Bronchial epithelial cell (primary cell): Measurements from ENCODE around the gene RFTN1. TPM values are rescaled to one million over a fixed set of nuclear protein-coding genes. Genes with fewer than 3 reads are reported as not detected.

Experiments
- DNase-seq: peaks from one replicate; pipeline ENCODE4 v3.0.0-alpha.2; 2010; ENCODE audit warnings: low read depth
- FAIRE-seq: peaks from 2 replicates; lab custom pipeline; 2011; peaks lifted over from hg19 to GRCh38; lab: Jason Lieb, UNC
- H3K27me3 ChIP-seq: 2 replicates; pipeline ENCODE4 v1.5.1; 2011; ENCODE audit warnings: low read length; ENCODE audit not compliant: control insufficient read depth, insufficient read depth
- H3K36me3 ChIP-seq: 2 replicates; pipeline ENCODE4 v1.5.1; 2011; ENCODE audit warnings: low read length; ENCODE audit not compliant: control insufficient read depth, insufficient read depth
- H3K4me3 ChIP-seq: 2 replicates; pipeline ENCODE4 v1.5.1; 2011; ENCODE audit warnings: mild to moderate bottlenecking, low read depth, low read length, control low read depth
- CTCF ChIP-seq: IDR thresholded peaks from 2 replicates; pipeline ENCODE4 v1.5.1; 2011; ENCODE audit warnings: mild to moderate bottlenecking, moderate library complexity, low read length, control low read depth, inconsistent platforms; ENCODE audit not compliant: insufficient read depth, severe bottlenecking
- total RNA-seq: library from RNA; depleted of rRNA; stranded (reverse); fragments of >200 nt; gene quantifications from 2 replicates; pipeline ENCODE4 v1.2.1, GENCODE V29; 2014

Gene RFTN1
- total RNA-seq, 1 donor from 2014 or later, result 9.2 TPM

- no peak overlapping the region for H3K4me3 ChIP-seq
- DNase-seq (no peak), FAIRE-seq (no peak)
- no peak for TF ChIP-seq CTCF
- no peaks in the 10 kb centered on the region for H3K36me3 ChIP-seq
- no peaks in the 10 kb centered on the region for H3K27me3 ChIP-seq
Observed at GRCh38 chr3:16370503-16370871, 143.0 kb downstream of the RFTN1 start.

- TF ChIP-seq CTCF, result no peak
- Histone ChIP-seq H3K27me3 (no peaks in the 10 kb centered on the region), H3K4me3 (no peak overlapping the region), H3K36me3 (no peaks in the 10 kb centered on the region)
- FAIRE-seq, result no peak
- peak; percentile 20 for DNase-seq
Observed at GRCh38 chr3:16369885-16370284, 143.6 kb downstream of the RFTN1 start.

- no peaks in the 10 kb centered on the region for H3K27me3 ChIP-seq
- FAIRE-seq (no peak), DNase-seq (peak; percentile 84)
- H3K36me3 ChIP-seq, result no peaks in the 10 kb centered on the region
- H3K4me3 ChIP-seq, result no peak overlapping the region
- no peak for TF ChIP-seq CTCF
Observed at GRCh38 chr3:16369276-16369675, 144.2 kb downstream of the RFTN1 start.

GRCh38 chr3:16366581-16366980 is 146.9 kb downstream of the RFTN1 start:
- no peak overlapping the region for H3K4me3 ChIP-seq
- DNase-seq, result no peak
- TF ChIP-seq CTCF, result no peak
- no peaks in the 10 kb centered on the region for H3K36me3 ChIP-seq
- H3K27me3 ChIP-seq, result no peaks in the 10 kb centered on the region
- FAIRE-seq, result no peak

GRCh38 chr3:16365491-16366128 is 147.9 kb downstream of the RFTN1 start:
- DNase-seq (no peak), FAIRE-seq (no peak)
- Histone ChIP-seq H3K27me3 (no peaks in the 10 kb centered on the region), H3K36me3 (no peaks in the 10 kb centered on the region), H3K4me3 (no peak overlapping the region)
- no peak for TF ChIP-seq CTCF

- no peaks in the 10 kb centered on the region for H3K27me3 ChIP-seq
- H3K4me3 ChIP-seq, result no peak overlapping the region
- no peaks in the 10 kb centered on the region for H3K36me3 ChIP-seq
- DNase-seq (no peak), FAIRE-seq (no peak)
- TF ChIP-seq CTCF, result no peak
Observed at GRCh38 chr3:16364963-16365362, 148.5 kb downstream of the RFTN1 start.
